ENCODE results near the gene TRIM24.

DNA sequence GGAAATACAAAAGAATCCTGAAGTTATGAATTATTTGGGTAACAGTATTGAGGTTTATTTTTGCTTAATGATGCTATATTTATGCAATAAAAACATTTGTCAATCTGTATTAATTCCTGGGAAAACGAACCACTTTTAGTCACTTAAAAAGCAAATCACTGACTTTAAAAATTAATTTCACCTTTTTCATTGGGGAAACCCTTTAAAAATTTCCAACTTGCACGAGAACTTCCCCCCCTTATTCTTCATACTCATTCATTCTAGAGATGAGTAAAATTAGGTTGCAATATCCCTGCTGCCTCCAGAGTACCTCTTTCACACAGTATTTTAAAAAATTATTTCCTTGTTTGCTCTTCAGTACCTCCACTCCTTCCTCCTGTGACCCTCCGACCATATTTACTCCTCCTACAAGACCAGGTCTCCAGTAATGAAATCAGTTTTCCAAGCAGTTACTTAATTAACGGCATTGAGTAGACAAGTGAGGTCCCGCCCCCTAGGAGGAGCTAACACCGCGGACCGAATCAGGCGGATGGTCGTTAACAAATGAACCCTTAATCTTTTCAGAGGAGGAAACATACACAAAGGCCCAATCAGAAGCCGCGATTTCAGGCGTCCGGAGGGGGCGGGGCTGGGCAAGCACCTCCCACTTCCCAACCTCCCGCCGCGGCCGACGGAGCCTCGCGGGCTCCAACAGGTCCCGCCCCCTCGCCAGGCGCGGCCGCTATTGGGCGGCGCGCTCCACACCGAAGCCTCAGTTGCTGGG is 465 bp upstream of the TRIM24 start:
- TF ChIP-seq EZH2 (IDR thresholded peaks at IDR 0.05; ENCODE audit: borderline replicate concordance, low read depth, low read length, poor library complexity, severe bottlenecking) (no peak), CTCF (conservative IDR thresholded peaks at IDR 0.05; ENCODE audit: low read depth, low read length) (no peak; the same call in 1 of the 2 replicates)

All from A673 (cell line).